Left lung (tissue), 10 donors: Measurements from ENCODE around the gene CCDC33. TPM values are rescaled to one million over a fixed set of nuclear protein-coding genes. Genes with fewer than 3 reads are reported as not detected.

Experiments used
- ATAC-seq: fragments of 200-7000 bp; cut with Tn5 transposase; one replicate; pipeline ENCODE4 v1.9.1; 2020; ENCODE audit warnings: moderate library complexity
- DNase-seq, 4 donors: peaks; one replicate each; pipeline ENCODE4 v3.0.0-alpha.2; 2013 to 2020
- H3K27ac ChIP-seq, 2 donors: fragments of 200-600 bp; sonication (generic) in 1 of 2; one replicate each; pipeline versions ENCODE4 v1.5.0 to v1.8.0; 2020 to 2021
- H3K27me3 ChIP-seq, 2 donors: fragments of 200-600 bp; sonication (generic) in 1 of 2; one replicate each; pipeline versions ENCODE4 v1.5.0 to v1.8.0; 2020 to 2021
- H3K36me3 ChIP-seq, 2 donors: fragments of 200-600 bp; sonication (generic) in 1 of 2; one replicate each; pipeline versions ENCODE4 v1.5.0 to v1.8.0; 2020 to 2021
- H3K4me1 ChIP-seq, 2 donors: fragments of 200-600 bp; one replicate each; pipeline ENCODE4 v1.8.0; 2021
- H3K4me3 ChIP-seq, 2 donors: fragments of 200-600 bp; sonication (generic) in 1 of 2; one replicate each; pipeline versions ENCODE4 v1.5.0 to v1.8.0; 2020 to 2021; ENCODE audit warnings: mild to moderate bottlenecking in 1 of 2
- H3K9me3 ChIP-seq, 2 donors: fragments of 200-600 bp; sonication (generic) in 1 of 2; one replicate each; pipeline versions ENCODE4 v1.5.0 to v1.8.0; 2020 to 2021
- intact Hi-C, 2 donors: fragments of 100-400 bp; cut with DNase I; formaldehyde crosslinking; loops; one replicate each; pipeline versions ENCODE4 v1.11.2 to v1.14.2; 2022
- polyA plus RNA-seq, 6 donors: library from polyadenylated mRNA; unstranded; fragments of 120-200 nt; gene quantifications; one replicate each; pipeline ENCODE4 v1.2.1, GENCODE V29; 2013; ENCODE audit not compliant: insufficient read length in 6 of 6
- total RNA-seq, 2 donors: library from RNA; stranded (reverse); fragmentation: NEBNext Ultra II Directional; extraction: Animal tissue kit (Norgen Biotek cat#: 25700); gene quantifications; one replicate each; pipeline ENCODE4 v1.2.1, GENCODE V29; 2021
- TF ChIP-seq, protein P1 (sequence below), 2 donors: fragments of 200-600 bp; sonication (generic) in 1 of 2; IDR thresholded peaks; one replicate each; pipeline versions ENCODE4 v1.5.0 to v1.8.0; 2021; ENCODE audit warnings: antibody characterized with exemption in 2 of 2
- donor health status: DM: no; HTN: yes; CAD: no.
- donor health status: DM: no; HTN: no; CAD: no.

Gene CCDC33
- total and polyA plus RNA-seq, 8 donors, result 1.00 to 3.2 (median 1.9) TPM; not detected in 1

DNA sequence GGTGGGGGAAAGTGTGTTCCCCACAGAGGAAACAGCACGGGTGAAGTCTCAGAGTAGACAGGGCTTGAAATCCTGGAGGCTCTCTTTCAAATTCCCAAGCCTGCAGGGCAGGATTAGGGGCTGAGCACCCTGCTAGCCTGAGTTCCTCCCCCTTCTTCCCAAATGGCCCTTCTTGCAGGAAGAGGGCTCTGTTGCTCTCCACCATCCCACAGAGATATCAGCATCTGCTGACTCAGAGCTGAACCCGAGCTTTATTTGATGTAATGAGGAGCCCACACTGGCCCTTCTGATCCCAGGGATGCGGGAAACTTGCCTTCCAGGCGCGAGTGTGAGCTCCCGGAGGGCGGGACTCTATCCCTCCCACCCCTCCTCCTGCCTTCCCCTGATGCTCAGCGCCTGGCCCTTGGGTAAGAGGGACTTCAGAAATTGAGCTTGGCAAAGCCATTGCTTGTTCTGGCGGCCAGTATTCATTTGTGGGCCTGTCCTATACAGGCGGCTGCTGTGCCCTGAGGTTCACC lies 32.2 kb upstream of the CCDC33 start:
- peak; percentile 49 for ATAC-seq
- H3K36me3 ChIP-seq, result no peaks in the 10 kb centered on the region
- H3K27me3 ChIP-seq, result peaks cover 0 to 16% of the 10 kb centered on the region in 2 donors
- TF ChIP-seq, protein P1, sequence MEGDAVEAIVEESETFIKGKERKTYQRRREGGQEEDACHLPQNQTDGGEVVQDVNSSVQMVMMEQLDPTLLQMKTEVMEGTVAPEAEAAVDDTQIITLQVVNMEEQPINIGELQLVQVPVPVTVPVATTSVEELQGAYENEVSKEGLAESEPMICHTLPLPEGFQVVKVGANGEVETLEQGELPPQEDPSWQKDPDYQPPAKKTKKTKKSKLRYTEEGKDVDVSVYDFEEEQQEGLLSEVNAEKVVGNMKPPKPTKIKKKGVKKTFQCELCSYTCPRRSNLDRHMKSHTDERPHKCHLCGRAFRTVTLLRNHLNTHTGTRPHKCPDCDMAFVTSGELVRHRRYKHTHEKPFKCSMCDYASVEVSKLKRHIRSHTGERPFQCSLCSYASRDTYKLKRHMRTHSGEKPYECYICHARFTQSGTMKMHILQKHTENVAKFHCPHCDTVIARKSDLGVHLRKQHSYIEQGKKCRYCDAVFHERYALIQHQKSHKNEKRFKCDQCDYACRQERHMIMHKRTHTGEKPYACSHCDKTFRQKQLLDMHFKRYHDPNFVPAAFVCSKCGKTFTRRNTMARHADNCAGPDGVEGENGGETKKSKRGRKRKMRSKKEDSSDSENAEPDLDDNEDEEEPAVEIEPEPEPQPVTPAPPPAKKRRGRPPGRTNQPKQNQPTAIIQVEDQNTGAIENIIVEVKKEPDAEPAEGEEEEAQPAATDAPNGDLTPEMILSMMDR (IDR thresholded peaks at IDR 0.05), result no peak
- no peak overlapping the region for H3K4me3 ChIP-seq
- H3K27ac ChIP-seq, result no peak overlapping the region
- peak in 3 of 4 donors; percentile 46 to 73 (median 49) for DNase-seq
- H3K9me3 ChIP-seq, result no peaks in the 10 kb centered on the region
- H3K4me1 ChIP-seq, result peaks cover 0 to 4% of the 10 kb centered on the region in 2 donors
- intact Hi-C loops, result no loop called here

DNA sequence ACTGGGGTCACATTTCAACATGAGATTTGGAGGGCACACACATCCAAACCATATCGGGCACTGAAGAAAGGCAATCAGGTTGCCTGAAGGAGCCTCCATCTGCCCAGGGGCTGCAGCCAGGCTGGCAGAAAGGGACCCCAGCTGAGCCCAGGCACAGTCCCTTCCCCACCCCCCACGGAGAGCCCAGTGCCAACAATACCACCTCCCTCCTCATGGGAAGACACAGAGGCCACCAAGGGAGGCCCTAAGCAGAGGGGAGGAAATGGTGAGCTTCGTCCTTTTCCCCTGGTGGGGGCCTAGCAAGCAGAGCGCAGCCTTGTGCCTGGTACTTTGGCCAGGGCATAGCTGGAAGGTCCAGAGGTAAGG lies 30.6 kb upstream of the CCDC33 start:
- H3K4me3 ChIP-seq, result no peak overlapping the region
- H3K27me3 ChIP-seq, result peaks cover 0 to 16% of the 10 kb centered on the region in 2 donors
- intact Hi-C loops, result no loop called here
- H3K27ac ChIP-seq, result no peak overlapping the region
- H3K36me3 ChIP-seq, result no peaks in the 10 kb centered on the region
- H3K4me1 ChIP-seq, result peaks cover 0 to 4% of the 10 kb centered on the region in 2 donors
- H3K9me3 ChIP-seq, result no peaks in the 10 kb centered on the region
- TF ChIP-seq, protein P1 (IDR thresholded peaks at IDR 0.05), result no peak
- peak in 1 of 4 donors; percentile 18 for DNase-seq
- no peak for ATAC-seq

DNA sequence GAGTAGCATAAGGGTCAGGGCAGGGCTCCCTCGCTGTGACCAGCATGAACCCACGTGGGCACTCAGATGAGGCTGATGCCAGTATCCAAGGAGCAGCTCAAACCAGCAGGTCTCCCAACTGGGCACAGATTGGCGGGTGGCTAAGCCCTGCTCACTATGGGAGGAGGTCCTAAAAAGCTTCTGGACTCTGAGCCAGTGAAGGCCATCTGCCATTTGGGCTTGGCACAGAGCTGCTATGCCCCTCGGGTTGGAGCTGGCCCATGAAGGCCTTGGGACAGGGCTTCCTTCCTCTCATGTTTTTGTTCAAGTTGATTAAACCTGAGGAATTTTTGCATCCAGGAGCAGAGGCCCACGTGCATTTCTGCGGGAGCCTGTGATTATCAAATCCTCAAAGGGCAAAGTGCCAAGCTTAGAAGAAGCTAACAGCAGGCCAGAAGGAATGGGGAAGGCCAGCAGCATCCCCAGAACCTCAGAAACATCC lies 29.3 kb upstream of the CCDC33 start:
- Histone ChIP-seq H3K9me3 (no peaks in the 10 kb centered on the region), H3K27ac (no peak overlapping the region), H3K36me3 (no peaks in the 10 kb centered on the region), H3K4me1 (peaks cover 0 to 4% of the 10 kb centered on the region in 2 donors), H3K27me3 (peaks cover 0 to 16% of the 10 kb centered on the region in 2 donors), H3K4me3 (no peak overlapping the region)
- TF ChIP-seq, protein P1 (IDR thresholded peaks at IDR 0.05), result no peak
- no peak for ATAC-seq
- DNase-seq, result peak in 1 of 4 donors; percentile 34
- intact Hi-C loops, result no loop called here

- intact Hi-C loops, result no loop called here
- no peaks in the 10 kb centered on the region for H3K9me3 ChIP-seq
- peaks cover 0 to 10% of the 10 kb centered on the region in 2 donors for H3K27me3 ChIP-seq
- ATAC-seq (no peak), DNase-seq (peak in 1 of 4 donors; percentile 34)
- H3K4me3 ChIP-seq, result no peak overlapping the region
- H3K36me3 ChIP-seq, result no peaks in the 10 kb centered on the region
- TF ChIP-seq, protein P1 (IDR thresholded peaks at IDR 0.05), result no peak
- peaks cover 0 to under 1% of the 10 kb centered on the region in 2 donors for H3K4me1 ChIP-seq
- no peak overlapping the region for H3K27ac ChIP-seq
These were observed 28.3 kb upstream of the CCDC33 start for GRCh38 chr15:74207652-74208440.

DNA sequence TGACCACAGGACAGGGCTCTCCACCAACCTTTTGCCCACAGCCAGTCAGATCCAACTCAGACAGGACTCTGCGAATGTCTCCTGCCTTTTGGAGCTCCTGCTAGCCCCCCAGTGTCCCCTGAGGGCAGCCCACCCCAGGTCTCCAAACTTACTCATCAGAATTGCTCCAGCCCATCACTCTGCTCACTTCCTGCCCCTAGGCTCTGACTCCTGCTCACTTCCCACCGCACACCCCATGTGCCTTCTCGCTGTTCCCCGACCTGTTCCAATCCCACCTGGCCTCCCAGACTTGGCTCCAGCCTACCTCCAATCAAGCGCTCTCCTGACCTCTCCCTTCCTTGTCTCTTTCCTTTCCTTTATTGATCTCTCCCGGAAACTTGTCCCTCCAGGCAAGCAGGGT lies 27.6 kb upstream of the CCDC33 start:
- no peak overlapping the region for H3K4me3 ChIP-seq
- ATAC-seq (no peak), DNase-seq (peak in 1 of 4 donors; percentile 34)
- H3K4me1 ChIP-seq, result no peaks in the 10 kb centered on the region
- no peaks in the 10 kb centered on the region for H3K36me3 ChIP-seq
- H3K9me3 ChIP-seq, result no peaks in the 10 kb centered on the region
- intact Hi-C loops, result no loop called here
- peaks cover 0 to 10% of the 10 kb centered on the region in 2 donors for H3K27me3 ChIP-seq
- no peak overlapping the region for H3K27ac ChIP-seq
- TF ChIP-seq, protein P1 (IDR thresholded peaks at IDR 0.05), result no peak
